ENCODE data around the gene GMEB2. TPM values are rescaled to one million over a fixed set of nuclear protein-coding genes. Genes with fewer than 3 reads are reported as not detected.

The GMEB2 gene
- total RNA-seq, 1 donor from 2014 or later = 13.2 TPM

DNA sequence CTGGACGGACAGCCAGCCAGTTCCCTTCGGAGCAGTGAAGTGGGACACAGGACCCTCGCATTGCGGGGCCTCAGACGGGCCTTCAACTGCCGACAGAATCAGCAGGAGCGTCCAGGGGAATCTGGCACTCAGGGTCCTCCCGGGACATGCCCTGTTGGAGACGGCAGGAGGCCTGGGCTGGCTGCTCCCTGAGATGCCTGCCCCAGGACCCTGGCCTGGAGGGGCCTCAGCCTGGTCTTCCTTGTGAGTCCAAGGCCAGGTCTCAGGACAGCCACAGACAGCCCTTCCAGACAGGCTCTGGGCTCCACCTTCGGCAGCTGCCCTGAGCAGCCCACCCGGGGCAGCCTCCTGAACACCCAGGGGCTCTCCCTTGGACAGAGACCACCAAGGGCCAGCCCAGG is 38.3 kb downstream of the GMEB2 start:
- no peaks in the 10 kb centered on the region for H3K27me3 ChIP-seq (ENCODE audit: control insufficient read depth, insufficient read depth, low read length)
- DNase-seq (ENCODE audit: low read depth) (no peak), FAIRE-seq (no peak)
- no peak overlapping the region for H3K4me3 ChIP-seq (ENCODE audit: low read depth, low read length)
- TF ChIP-seq, protein P1, sequence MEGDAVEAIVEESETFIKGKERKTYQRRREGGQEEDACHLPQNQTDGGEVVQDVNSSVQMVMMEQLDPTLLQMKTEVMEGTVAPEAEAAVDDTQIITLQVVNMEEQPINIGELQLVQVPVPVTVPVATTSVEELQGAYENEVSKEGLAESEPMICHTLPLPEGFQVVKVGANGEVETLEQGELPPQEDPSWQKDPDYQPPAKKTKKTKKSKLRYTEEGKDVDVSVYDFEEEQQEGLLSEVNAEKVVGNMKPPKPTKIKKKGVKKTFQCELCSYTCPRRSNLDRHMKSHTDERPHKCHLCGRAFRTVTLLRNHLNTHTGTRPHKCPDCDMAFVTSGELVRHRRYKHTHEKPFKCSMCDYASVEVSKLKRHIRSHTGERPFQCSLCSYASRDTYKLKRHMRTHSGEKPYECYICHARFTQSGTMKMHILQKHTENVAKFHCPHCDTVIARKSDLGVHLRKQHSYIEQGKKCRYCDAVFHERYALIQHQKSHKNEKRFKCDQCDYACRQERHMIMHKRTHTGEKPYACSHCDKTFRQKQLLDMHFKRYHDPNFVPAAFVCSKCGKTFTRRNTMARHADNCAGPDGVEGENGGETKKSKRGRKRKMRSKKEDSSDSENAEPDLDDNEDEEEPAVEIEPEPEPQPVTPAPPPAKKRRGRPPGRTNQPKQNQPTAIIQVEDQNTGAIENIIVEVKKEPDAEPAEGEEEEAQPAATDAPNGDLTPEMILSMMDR (IDR thresholded peaks at IDR 0.05; ENCODE audit: insufficient read depth, low read length, severe bottlenecking) = no peak
- peaks cover 20% of the 10 kb centered on the region for H3K36me3 ChIP-seq (ENCODE audit: control insufficient read depth, insufficient read depth, low read length)

DNA sequence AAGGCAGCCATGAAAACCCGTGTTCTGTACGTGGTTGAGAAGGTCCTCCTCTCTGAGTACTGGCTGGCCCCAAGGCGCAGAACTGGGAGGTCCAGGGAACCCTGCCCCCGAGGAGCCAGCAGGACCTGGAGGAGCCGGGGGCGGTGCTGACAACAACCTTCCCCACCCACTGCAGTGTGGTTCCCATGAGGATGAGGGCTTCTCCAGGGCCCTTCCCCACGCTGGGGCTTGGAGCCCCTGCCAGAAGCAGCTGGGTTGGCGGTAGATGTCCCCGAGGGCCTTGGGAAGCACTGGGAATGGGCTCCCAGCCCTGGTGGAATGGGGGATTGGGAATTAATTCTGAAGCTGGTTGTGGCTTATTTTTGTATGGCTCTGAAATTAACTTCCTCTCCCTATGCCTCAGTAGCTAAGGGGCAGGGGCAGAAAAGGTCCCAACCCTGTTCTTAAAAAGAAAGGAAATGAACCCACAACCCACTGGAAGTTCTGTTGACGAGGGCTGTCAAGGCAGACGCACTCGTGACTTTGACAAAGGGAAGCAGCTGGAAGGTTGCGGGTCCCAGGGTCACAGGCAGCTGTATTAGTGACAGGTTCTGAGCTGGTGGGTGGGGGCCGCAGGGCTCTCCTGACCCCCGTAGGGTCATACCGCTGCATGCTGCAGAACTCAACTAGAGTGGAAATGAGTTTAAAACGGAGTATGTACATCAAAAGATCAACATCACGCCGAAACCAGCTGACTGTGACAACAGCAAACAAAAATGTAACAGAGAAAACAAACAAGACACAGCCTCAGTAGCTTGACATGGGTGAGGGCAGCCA is 38.9 kb downstream of the GMEB2 start:
- DNase-seq (ENCODE audit: low read depth) (no peak), FAIRE-seq (no peak)
- no peak overlapping the region for H3K4me3 ChIP-seq (ENCODE audit: low read depth, low read length)
- no peaks in the 10 kb centered on the region for H3K27me3 ChIP-seq (ENCODE audit: control insufficient read depth, insufficient read depth, low read length)
- TF ChIP-seq, protein P1 (IDR thresholded peaks at IDR 0.05; ENCODE audit: insufficient read depth, low read length, severe bottlenecking) = no peak
- H3K36me3 ChIP-seq (ENCODE audit: control insufficient read depth, insufficient read depth, low read length) = peaks cover 20% of the 10 kb centered on the region

DNA sequence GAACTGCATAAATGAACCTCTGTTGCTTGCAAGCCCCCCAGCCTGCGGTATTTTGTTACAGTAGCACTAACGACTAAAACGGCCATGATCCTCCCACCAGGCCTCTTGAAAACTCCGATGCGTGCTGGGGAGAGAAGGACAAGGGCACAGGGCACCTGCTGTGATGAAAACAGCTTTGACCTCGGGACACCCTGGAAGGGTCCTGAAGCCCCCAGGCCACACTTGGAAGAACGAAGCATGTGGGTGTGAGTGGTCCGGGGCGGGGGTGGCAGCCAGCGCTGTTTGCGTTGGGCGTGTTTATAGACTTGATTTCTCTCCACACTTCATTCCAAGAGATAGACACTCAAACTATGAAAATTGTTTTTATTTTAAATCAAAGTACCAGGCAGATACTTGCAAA is 39.6 kb downstream of the GMEB2 start:
- no peaks in the 10 kb centered on the region for H3K27me3 ChIP-seq (ENCODE audit: control insufficient read depth, insufficient read depth, low read length)
- H3K4me3 ChIP-seq (ENCODE audit: low read depth, low read length) = no peak overlapping the region
- TF ChIP-seq, protein P1 (IDR thresholded peaks at IDR 0.05; ENCODE audit: insufficient read depth, low read length, severe bottlenecking) = no peak
- FAIRE-seq = no peak
- no peak for DNase-seq (ENCODE audit: low read depth)
- peaks cover 13% of the 10 kb centered on the region for H3K36me3 ChIP-seq (ENCODE audit: control insufficient read depth, insufficient read depth, low read length)

DNA sequence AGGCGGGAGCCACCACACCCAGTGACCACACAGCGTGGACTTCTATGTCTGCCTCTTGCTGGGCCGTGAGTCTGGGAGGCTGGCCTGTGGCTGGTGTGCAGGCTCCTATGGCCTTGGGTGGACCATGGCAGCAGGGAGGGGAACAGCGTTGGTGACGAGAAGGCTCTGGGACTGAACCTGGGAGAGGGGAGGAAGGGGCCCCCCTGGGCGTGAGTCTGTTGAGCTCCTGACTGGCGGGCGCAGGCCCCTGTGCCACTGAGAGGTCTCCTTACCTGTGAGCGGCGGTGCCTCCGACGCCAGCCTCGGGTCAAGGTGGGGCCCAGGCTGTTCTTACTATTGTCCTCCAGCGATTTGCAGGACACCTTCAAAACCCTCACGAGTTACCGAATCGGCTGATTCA is 40.1 kb downstream of the GMEB2 start:
- FAIRE-seq = no peak

DNA sequence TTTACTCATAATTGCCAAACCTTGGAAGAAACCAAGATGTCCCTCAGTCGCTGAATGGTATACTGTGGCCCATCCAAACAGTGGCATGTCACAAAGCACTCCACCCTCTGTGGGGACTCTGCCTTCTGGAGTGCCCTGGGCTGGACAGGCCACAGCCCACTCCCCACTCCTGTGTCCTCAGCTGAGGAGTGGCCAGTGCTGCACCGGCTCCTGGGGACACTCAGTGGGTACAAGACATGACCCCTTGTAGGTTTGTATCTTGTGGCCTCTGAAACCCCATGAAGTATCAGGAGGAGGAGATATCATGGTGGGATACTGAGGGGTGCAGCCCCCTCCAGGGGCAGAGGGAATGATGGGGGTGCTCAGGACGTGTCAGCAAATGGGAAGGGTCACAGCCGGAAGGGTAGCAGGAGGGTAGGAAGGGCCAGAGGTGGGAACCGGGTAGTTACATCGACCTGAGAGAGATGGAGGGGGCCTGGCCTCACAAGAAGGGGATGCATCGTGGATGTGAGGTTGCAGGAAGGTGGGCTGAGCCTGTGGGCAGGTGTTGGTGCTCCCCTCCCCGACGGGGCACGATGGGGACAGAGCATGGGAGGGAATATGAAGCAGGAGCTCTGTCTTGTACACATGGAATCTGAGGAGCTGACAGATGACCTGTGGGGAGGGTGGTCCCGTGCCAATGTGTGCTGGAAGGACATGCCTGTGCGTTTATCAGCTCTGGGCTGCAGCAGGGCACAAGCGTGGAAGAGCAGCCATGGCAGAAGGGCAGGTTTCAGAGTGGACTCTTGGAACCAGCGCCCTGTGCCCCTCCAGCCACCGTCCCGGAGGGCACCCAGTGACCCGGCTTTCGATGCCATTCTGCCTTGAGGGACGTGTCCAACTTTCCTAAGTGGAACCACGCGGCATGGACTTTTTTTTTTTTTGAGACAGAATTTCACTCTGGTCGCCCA is 41.0 kb downstream of the GMEB2 start:
- no peak for FAIRE-seq
- Histone ChIP-seq H3K4me3 (ENCODE audit: low read depth, low read length) (no peak overlapping the region), H3K27me3 (ENCODE audit: control insufficient read depth, insufficient read depth, low read length) (no peaks in the 10 kb centered on the region), H3K36me3 (ENCODE audit: control insufficient read depth, insufficient read depth, low read length) (peaks cover 10% of the 10 kb centered on the region)
- TF ChIP-seq, protein P1 (IDR thresholded peaks at IDR 0.05; ENCODE audit: insufficient read depth, low read length, severe bottlenecking) = no peak
- no peak for DNase-seq (ENCODE audit: low read depth)

More for the DNA sequence above, 40.1 kb downstream of the GMEB2 start:
- TF ChIP-seq, protein P1 (IDR thresholded peaks at IDR 0.05; ENCODE audit: insufficient read depth, low read length, severe bottlenecking) = no peak
- Histone ChIP-seq H3K36me3 (ENCODE audit: control insufficient read depth, insufficient read depth, low read length) (peaks cover 10% of the 10 kb centered on the region), H3K4me3 (ENCODE audit: low read depth, low read length) (no peak overlapping the region), H3K27me3 (ENCODE audit: control insufficient read depth, insufficient read depth, low read length) (no peaks in the 10 kb centered on the region)
- DNase-seq (ENCODE audit: low read depth) = no peak

Measured in bronchial epithelial cell (primary cell).